Measurements from ENCODE around the gene OSCAR.
"Not testable (repeated sequence)": the region's sequence is repeated elsewhere in the genome, so short reads cannot be mapped to it uniquely, and the experiment has no call there.

The OSCAR gene

GRCh38 chr19:54124393-54124792, 23.8 kb upstream of the OSCAR start:
- no peak for DNase-seq

- no peak for DNase-seq
Measured at GRCh38 chr19:54123682-54124081, 23.1 kb upstream of the OSCAR start.

GRCh38 chr19:54121259-54121658, 20.7 kb upstream of the OSCAR start:
- no peak for DNase-seq

GRCh38 chr19:54115109-54116063, 14.8 kb upstream of the OSCAR start, which contains the start of the genes PRPF31 and TFPT:
Gene PRPF31 (plus strand): TSS chr19:54115754. CDS start chr19:54118279, 2,525 bp downstream.
Gene TFPT (minus strand): TSS chr19:54115657. CDS start chr19:54115269, 388 bp downstream.
- peak; percentile 97 for DNase-seq

- DNase-seq, result peak; percentile 7
Measured at GRCh38 chr19:54114340-54115108, 13.9 kb upstream of the OSCAR start.

- no peak for DNase-seq
Measured at GRCh38 chr19:54109651-54110050, 9.0 kb upstream of the OSCAR start.

GRCh38 chr19:54108496-54108895, 7.9 kb upstream of the OSCAR start:
- no peak for DNase-seq

GRCh38 chr19:54107876-54108490, 7.4 kb upstream of the OSCAR start:
- DNase-seq, result no peak

GRCh38 chr19:54106716-54107115, 6.1 kb upstream of the OSCAR start:
- no peak for DNase-seq

- no peak for DNase-seq
Measured at GRCh38 chr19:54105796-54106195, 5.2 kb upstream of the OSCAR start.

GRCh38 chr19:54104998-54105715, 4.6 kb upstream of the OSCAR start:
- no peak for DNase-seq

- DNase-seq, result peak; percentile 97
Measured at GRCh38 chr19:54102421-54103169, 2.0 kb upstream of the OSCAR start, which contains the start of gene NDUFA3. Gene NDUFA3 (plus strand): TSS chr19:54102855. CDS start chr19:54102879, 24 bp downstream.

- DNase-seq, result not testable (repeated sequence)
Measured at GRCh38 chr19:54099903-54100255, 724 bp downstream of the OSCAR start.

- DNase-seq, result no peak
Measured at GRCh38 chr19:54099190-54099902, 1.3 kb downstream of the OSCAR start.

- no peak for DNase-seq
Measured at GRCh38 chr19:54096617-54097106, 3.9 kb downstream of the OSCAR start.

GRCh38 chr19:54095859-54096616, 4.6 kb downstream of the OSCAR start:
- not testable (repeated sequence) for DNase-seq

GRCh38 chr19:54095136-54095858, 5.3 kb downstream of the OSCAR start:
- DNase-seq, result no peak

- no peak for DNase-seq
Measured at GRCh38 chr19:54094426-54095000, 6.1 kb downstream of the OSCAR start.

GRCh38 chr19:54084410-54084809, 16.2 kb downstream of the OSCAR start:
- no peak for DNase-seq

Data from NCI-H774 (cell line).